Muscle of back (tissue), 11 donors: Measurements from ENCODE around the gene FAM107B. TPM values are rescaled to one million over a fixed set of nuclear protein-coding genes. Genes with fewer than 3 reads are reported as not detected.

Experiments used
- DNase-seq, 3 donors: peaks; one replicate each; pipeline versions ENCODE4 v3.0.0 to v3.0.0-alpha.2; 2013
- polyA plus RNA-seq, 10 donors: library from polyadenylated mRNA; unstranded; fragments of 120-200 nt; gene quantifications; one replicate each; pipeline ENCODE4 v1.2.1, GENCODE V29; 2013; ENCODE audit not compliant: insufficient read length in 10 of 10

FAM107B gene
- polyA plus RNA-seq, 10 donors, result 17.8 to 30.9 (median 23.3) TPM

- no peak for DNase-seq
Measured at GRCh38 chr10:14781763-14782162, 7.1 kb upstream of the FAM107B start.

- DNase-seq, result peak; percentile 28 to 56 (median 53)
Measured at GRCh38 chr10:14779001-14779651, 4.4 kb upstream of the FAM107B start.

- DNase-seq, result no peak
Measured at GRCh38 chr10:14776546-14776945, 1.8 kb upstream of the FAM107B start.

GRCh38 chr10:14775656-14776055 is 959 bp upstream of the FAM107B start:
- no peak for DNase-seq

GRCh38 chr10:14774214-14774580 is 500 bp downstream of the FAM107B start:
- DNase-seq, result no peak

GRCh38 chr10:14773551-14774213 is 1.0 kb downstream of the FAM107B start:
- DNase-seq, result no peak

GRCh38 chr10:14772399-14772798 is 2.3 kb downstream of the FAM107B start:
- DNase-seq, result no peak

- no peak for DNase-seq
Measured at GRCh38 chr10:14770927-14771326, 3.8 kb downstream of the FAM107B start.

- DNase-seq, result no peak
Measured at GRCh38 chr10:14761372-14761771, 13.3 kb downstream of the FAM107B start.

GRCh38 chr10:14758994-14759664 is 15.6 kb downstream of the FAM107B start:
- DNase-seq, result no peak

GRCh38 chr10:14758451-14758850 is 16.2 kb downstream of the FAM107B start:
- DNase-seq, result no peak

- no peak for DNase-seq
Measured at GRCh38 chr10:14757986-14758385, 16.7 kb downstream of the FAM107B start.

- DNase-seq, result no peak
Measured at GRCh38 chr10:14757394-14757793, 17.3 kb downstream of the FAM107B start.

GRCh38 chr10:14753441-14753840 is 21.3 kb downstream of the FAM107B start:
- DNase-seq, result peak; percentile 38 to 49 (median 49)

GRCh38 chr10:14751921-14752320 is 22.8 kb downstream of the FAM107B start:
- DNase-seq, result peak; percentile 66 to 93 (median 86)

- DNase-seq, result peak; percentile 74 to 92 (median 86)
Measured at GRCh38 chr10:14751014-14751896, 23.4 kb downstream of the FAM107B start.

- DNase-seq, result peak in 1 of 3 donors; percentile 50
Measured at GRCh38 chr10:14749070-14749809, 25.5 kb downstream of the FAM107B start.

GRCh38 chr10:14748441-14748840 is 26.3 kb downstream of the FAM107B start:
- DNase-seq, result no peak

GRCh38 chr10:14742815-14743214 is 31.9 kb downstream of the FAM107B start:
- no peak for DNase-seq

- no peak for DNase-seq
Measured at GRCh38 chr10:14742382-14742781, 32.3 kb downstream of the FAM107B start.

GRCh38 chr10:14740684-14741247 is 33.9 kb downstream of the FAM107B start:
- DNase-seq, result peak in 1 of 3 donors; percentile 37
